HG03045 (cell line): ENCODE results near the gene CARMIL3.

Source experiments
- ATAC-seq: cut with Tn5 transposase; IDR thresholded peaks from one replicate; pipeline ENCODE4 v1.9.1; 2021; ENCODE audit warnings: mild to moderate bottlenecking, moderate library complexity; ENCODE audit not compliant: unreplicated experiment

The CARMIL3 gene

DNA sequence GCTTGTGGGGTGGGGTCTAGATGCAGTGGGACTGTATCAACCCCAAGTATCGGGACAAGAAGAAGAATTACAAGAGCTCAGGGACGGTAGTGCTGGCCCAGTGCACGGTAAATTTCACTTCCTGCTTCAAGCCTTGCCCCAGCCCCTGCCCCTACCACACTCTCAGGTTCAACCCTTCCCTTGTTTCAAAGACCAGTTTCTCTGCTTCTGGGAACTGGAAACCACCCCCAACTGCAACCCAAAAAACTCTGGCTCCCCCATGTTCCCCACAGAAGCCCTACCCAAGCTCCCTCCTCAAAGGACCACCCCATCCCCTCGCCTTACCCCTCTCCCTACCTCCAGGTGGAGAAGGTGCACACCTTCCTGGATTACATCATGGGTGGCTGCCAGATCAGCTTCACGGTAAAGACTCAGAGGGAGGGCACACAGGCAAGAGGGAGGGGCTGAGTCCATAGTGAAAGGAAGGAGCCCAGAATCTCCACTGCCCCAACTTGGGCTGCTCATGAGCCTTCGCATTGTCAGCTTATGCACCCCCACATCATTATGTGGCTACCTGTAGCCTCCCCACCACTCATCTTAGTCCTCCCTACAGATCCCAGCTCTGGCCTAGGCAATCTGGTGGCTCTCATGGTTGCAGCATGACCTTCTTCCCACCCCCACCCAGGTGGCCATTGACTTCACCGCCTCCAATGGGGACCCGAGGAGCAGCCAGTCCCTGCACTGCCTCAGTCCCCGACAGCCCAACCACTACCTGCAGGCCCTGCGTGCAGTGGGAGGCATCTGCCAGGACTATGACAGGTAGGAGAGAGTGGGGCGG, 23.9 kb downstream of the CARMIL3 start:
- no peak for ATAC-seq

DNA sequence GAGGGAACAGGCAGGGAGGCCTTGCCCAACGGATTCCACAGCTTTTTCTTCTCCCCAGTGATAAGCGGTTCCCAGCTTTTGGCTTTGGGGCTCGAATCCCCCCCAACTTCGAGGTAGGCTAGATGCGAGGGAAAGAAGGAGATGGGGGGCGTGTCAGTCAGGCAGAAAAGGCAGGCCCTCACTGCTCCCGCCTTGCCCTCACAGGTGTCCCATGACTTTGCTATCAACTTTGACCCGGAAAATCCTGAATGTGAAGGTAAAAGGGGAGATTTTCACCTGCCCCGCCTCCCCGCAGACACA, 24.4 kb downstream of the CARMIL3 start:
- ATAC-seq: no peak

DNA sequence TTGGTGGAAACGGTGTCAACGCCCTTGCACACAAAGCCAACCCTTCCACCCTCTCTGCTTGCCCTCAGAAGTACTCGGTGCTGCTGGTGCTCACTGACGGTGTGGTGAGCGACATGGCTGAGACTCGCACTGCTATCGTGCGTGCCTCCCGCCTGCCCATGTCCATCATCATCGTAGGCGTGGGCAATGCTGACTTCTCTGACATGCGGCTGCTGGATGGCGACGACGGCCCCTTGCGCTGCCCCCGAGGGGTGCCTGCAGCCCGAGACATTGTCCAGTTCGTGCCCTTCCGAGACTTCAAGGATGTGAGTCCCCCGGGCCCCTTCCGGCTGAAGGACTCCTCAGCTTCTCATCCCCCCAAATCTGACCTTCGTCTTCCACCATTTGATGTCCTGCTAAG, 25.3 kb downstream of the CARMIL3 start:
- no peak for ATAC-seq

DNA sequence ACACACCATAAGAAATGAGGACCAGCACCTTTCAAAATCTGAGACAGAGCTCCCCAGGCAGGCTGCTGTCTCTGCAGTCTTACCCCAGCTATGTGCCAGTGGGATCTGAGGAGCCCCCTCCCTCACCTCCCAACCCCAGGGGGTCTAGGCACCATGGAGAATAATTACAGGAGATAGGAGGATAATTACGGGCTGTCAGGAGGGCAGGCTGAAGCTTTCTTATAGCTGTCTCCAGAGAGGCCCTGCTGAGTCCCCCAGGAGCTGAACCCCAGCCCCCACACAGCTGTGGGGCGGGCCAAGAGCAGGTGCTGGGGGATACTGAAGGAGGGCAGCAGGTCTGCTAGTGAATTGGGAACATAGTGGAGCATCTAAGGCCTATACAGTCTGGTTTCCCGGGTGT, 26.3 kb downstream of the CARMIL3 start:
- no peak for ATAC-seq

DNA sequence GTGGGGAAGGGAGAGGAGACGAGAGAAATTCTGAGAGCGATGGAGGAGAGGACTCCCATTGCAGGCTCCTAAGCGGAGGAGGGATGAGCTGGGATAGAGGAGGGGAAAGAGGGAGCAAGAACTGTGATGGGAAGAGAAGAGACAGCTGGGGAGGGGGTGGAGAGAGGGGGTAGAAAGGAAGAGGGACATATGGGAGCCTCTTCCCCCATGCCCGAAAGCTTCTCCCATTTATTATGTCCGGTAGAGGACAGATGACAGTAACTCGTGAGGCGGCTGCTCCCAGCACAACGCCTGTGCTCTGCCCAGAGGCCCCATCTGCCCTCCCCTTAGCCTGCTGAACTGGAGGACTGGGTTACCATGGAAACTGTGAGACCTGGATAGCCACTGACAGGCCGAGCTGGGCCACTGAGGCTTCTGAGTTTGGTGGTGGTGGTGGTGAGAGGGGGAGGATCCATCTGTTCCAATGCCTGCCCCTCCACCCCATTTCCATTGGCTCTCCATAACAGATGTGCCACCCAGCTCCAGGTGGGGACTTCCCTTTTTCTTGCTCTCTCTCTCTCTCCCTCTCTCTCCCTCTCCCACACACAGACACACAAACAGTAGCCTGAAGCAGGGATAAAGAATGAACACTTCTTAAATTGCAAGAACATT, 27.8 kb downstream of the CARMIL3 start:
- no peak for ATAC-seq

DNA sequence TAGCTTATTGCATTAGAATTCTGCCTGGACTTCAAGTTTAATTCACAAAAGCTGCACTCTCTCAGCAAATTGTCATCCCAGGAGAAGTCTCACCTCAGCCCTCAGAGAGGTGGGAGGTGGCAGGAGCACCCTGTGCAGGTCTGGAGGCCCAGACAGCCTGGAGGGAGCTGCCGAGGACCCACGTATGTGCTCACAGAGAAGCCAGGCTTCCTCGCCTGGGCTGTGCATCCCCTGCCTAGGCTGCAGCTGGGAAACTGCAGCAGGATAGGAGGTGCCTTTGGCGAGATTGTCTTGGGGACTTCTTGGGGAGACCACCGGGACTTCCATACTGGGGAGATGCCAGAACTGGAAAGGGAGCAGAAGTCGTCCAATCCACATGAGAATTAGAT, 28.3 kb downstream of the CARMIL3 start:
- ATAC-seq: no peak

DNA sequence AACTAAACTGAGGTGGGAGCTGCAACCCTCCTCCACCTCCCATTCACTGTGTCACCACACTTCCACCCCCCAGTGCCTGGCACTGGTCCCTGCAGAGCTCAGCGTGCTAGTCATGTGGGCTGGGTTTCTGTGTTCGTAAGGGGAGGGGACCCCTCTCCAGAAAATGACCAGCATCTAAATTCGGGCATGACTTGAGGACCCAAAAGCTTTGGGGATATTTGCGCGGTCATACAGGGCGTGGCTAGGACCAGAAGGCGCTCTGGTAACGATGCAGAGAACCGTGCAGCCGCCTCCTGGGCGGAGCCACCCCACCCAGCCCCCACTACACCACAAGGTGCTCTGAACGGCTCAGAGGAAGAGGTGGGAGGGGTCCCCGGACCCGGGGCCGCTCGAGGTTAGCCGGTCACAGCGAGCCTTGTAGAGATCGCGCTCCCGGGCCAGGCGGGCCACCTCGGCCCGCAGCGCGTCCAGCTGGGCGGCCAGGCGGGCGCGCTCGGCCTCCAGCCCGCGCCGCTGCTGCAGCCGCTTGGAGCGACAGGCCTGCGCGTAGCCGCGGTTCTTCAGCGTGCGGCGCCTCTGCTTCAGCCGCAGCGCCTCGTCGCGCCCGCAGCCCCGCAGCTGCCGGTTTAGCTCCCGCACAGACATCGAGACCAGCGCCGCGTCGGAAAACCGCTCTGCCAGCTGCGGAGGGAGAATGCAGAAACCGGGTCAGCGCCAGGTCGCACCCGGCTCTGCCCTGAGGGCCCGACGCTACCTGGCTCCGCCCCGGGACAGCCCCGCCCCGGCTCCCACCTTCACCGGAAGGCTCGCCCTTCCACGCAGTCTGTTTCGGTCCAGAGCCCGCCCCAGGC, 29.3 kb downstream of the CARMIL3 start:
- ATAC-seq: peak; percentile 92

DNA sequence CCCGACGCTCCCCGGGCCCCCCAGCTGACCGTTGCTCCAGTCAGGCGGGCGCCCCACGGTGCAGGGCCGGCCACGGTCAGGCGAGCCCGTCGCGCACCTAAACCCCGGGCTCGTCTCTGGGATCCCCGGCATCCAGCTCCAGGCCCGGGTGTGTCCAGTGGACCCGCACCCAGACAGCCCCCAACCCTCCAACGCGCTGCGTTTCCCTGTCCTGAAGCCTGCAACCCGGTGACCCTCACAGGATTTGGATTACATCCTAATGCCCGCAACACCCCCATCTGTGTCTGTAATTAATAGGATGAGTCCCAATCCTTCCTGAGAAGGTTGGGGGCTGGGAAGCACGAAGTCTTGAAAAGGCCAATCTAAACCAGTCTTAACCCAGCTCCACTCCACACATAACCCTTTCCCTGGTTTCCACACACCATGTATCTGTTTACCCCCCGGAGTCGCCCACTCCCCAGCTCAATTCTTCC, 30.0 kb downstream of the CARMIL3 start:
- no peak for ATAC-seq

DNA sequence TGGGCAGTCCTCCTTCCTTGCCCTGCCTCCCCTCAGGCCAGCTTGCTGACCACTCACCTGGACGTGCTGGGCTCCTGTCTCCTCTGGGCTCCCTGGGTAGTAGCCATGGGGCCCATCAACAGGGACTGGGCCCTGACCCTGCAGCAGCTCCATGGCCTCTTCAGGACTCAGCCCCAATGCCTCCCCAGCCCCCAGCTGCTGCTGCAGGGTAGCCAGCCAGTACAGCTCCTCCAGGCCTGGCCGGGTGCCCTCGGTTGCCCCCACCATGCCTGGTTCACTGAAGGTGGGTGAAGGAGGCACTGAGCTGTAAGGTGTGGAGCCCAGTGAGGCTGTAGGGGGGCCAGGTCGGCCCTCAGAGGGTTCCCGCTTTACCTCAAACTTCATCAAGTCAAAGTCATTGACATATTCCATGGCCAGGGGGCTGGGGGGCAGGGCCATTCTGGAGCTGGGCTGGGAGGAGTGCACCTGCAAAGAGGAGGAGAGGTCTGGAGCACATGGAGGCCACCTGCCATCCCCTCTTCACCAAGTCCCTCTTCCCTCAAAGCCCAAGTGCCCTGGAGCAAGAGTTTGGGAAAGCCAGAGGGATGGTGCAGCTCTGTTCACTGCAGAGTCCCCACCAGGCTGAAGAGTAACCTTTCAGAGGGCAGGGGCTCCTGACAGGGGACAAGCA, 30.7 kb downstream of the CARMIL3 start:
- ATAC-seq: no peak

DNA sequence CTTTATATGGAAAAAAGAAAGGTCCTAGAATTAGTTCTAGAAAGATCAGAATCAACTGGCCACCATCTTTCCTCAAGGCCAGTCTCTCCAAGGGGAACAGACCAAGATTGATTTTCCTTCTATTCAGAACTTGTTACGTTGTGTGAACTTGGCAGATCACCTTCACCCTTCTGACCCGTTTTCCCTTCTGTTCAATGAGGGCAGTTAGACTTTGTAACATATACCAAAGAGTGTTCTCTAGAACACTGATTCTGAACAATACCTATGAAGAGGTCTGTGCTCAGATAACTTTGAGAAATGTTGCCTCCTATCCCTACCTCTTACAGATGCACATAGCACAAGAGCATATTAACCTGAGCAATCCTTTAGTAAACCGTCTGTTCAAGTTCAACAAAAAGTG, 31.7 kb downstream of the CARMIL3 start:
- ATAC-seq: no peak

DNA sequence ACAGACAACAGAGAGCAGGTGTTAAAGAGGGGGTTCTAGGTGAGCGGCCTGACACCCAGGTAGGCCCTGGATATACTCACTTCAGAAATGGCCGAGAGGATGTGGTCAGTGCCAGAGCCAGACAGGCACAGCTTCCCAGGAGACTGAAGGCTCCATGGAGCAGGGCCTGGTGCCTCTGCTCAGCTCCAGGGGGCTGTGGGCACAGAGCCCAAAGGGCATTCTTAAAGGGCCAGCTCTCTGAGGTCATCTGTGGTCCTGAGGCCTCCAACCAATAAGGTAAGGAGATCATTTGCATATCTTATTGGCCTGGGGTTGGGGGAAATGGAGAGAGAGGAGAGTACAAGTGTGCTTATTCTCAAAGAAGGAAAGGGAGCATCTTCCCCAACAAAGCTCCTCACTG, 32.6 kb downstream of the CARMIL3 start:
- no peak for ATAC-seq

DNA sequence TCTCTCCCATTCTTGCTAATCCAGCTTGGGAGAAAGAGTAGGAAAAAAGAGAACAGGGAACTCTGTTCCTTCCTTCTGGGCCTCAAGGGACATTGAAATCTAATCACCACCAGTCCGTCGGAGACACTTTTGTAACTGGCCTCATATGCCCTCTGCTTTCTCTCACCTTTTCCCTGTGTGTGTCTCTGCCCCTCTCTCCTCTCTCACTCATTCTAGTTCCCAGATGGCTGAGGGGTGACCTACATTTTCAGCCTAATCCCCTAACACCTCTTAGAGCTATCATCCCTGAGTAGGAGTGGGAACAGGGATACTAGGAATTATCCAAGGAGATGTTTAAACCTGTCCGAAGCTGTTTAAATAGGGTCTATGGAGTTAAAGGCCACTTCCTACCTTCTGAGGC, 33.4 kb downstream of the CARMIL3 start:
- no peak for ATAC-seq

DNA sequence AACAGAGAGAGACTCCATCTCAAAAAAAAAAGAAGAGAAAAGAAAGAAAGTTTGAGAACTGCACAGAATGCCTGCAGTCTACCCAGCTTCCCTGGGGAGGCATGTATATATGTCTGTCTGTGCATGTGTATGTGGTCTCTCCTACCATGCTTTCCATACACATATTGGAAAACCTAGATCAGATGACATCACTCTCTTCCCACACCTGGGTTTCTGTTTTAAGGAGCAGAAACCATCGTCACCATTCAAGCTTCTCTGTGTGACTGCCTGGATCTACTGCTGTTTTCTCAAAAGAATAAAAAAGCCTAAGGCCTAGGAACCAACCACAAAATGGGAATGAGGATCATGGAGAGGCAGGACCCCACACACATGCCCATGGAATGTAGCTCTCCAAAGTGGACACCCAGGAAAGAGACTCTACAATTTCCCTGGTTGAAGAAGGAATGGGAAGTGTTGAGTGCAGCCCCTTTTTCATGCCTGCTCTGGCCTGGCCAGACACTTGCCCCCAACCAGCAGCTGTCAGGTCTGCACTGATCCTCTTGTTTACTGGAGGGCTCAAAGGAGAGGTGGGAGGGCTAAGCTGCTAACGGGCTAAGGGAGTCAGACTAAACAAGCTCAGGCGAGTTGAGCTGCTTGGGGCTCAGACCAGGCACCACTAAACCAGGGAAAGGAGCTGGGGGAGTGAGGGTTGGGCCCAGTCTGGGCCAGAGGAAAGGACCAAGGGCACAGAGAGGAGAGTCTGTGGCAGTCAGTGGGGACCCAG, 34.6 kb downstream of the CARMIL3 start:
- no peak for ATAC-seq

DNA sequence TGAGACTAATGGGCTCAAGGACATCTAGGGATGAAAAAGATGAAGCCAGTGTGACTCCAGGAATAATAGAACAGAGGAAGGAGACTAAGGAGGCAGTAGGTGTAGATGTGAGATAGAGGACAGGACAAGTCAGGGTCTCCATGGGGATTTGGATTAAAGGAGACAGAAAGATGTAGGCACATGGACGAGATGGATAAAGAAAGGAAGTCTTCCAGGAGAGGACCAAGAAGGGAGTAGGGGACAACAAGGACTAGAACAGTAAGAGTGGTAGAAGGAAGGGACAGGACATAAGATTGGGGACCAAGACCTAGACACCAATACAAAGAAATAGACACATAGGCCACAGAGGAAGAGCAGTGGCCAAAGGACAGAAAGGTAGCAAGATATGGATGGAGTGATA, 35.2 kb downstream of the CARMIL3 start:
- ATAC-seq: no peak

DNA sequence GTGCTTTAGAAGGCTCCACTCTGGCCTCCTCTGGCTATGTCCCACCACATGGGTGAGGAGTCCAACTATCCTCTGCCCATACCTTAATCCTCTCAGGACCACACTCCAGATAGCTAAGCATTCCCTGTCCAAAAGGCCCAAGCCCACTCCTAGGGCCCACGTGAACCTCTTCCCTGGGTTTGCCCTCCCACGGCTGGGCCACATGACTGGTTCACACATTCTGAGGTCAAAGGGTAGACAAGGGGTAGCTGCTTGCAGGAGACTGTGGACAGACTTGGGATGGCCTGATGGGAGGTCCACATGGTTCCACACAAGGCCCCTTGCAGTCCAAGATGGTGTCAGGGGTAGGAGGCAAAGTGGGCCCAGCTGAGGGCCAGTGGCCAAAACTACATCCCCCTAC, 36.3 kb downstream of the CARMIL3 start:
- ATAC-seq: no peak

DNA sequence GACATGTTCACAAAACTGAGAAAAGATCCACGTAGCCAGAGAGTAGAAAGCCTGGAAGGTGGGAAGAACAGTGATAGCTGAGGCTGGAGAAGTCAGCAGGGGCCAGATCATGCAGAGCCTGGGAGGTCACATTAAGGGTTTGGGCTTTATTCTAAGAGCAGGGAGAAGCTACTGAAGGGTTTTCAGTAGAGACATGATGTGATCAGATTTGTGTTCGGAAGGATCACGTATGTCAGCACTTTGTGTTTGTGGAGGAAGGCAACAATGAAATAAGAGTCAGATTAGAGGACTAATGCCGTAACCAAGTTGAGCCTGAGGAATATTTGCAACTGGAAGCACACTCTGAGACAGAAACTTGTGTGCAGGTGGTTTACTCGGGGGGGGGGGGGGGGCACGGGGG, 38.1 kb downstream of the CARMIL3 start:
- no peak for ATAC-seq

DNA sequence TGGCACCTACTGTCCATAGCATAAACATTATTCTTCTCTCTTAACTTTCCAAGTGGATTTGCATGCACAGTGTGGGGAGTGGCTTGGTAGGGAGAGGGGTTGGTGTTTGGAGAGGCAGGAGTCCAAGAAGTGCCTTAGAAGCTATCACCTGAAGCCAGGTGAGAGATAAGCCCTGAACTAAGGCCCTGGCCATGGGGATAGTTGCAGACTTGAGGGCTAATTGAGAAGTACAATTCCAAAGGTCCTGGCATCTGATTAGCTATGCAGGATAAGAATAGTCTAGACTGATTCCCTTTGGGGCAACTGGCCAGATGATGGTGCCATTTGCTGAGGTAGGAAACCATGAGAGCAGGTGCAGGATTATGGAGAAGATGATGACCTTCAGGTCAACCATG, 40.3 kb downstream of the CARMIL3 start:
- ATAC-seq: no peak

DNA sequence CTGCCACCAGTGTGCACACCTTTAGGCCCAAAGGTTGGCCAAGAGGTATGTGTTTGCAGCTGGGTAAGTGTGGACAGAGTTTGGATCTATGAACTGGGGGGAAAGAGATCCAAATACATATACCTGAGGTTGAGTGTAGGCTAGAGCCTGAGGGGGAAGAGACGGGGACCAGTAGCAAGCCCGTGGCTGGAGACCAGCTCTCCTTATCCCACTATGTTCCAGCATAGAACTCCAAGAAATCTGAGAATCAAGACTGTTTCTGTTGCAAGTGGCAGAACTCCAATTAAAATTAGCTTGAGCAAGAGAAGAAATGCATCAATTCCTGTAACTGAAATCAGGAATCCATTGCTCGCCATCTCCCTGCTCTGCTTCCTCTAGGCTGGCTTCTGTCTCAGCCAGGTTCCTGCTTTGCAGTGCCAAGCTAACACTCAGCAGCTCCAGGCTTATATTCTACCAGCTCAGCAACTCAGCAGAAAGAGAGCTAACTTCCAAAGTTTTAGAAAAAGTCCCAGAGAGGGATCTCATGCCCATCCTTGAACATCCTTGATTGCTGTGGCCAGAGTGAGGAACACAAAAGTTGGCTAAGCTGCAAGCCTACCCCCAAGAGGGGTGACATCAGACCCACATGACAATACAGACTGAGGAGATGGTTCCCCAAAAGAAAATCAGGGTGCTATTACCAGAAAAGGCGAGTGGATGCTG, 40.8 kb downstream of the CARMIL3 start:
- no peak for ATAC-seq

DNA sequence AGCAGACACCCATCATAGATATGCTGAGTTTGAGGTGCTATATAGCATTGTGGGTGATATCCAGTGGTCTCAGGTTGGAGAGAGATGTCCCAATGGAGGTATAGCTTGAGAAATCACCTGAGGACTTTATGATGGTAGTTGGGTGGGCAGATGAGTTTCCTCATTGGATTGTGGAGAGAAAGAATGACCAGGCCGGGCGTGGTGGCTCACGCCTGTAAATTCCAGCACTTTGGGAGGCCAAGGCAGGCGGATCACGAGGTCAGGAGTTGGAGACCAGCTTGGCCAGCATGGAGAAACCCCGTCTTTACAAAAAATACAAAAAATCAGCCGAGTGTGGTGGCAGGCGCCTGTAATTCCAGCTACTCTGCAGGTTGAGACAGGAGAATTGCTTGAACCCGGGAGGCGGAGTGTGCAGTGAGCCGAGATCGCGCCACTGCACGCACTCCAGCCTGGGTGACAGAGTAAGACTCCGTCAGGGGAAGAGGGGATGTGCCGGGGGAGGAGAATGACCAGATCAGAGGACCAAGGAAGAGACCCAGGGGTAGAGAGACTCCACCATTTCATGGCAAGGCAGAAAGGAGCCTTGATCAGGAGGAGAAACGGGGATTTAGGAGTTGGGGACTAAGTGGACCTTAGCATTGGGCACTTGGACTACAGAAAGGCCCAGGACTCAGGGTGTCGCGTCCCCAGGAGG, 41.5 kb downstream of the CARMIL3 start:
- ATAC-seq: no peak
